HCT116 (cell line): Measurements from ENCODE around the gene COL18A1.

Experiments
- ATF3 ChIP-seq: IDR thresholded peaks from 2 replicates; pipeline ENCODE4 v1.6.1; 2012
- CTCF ChIP-seq, 3 experiments: fragments of 200-600 bp in 1 of 3; sonication (generic) in 1 of 3; IDR thresholded peaks in 2 of 3; conservative IDR thresholded peaks in 1 of 3; 2 replicates each; pipeline ENCODE4 v1.5.1; 2012 to 2017; ENCODE audit warnings: low read depth in 2 of 3, low read length in 2 of 3, antibody characterized with exemption in 1 of 3, borderline replicate concordance in 1 of 3, control low read depth in 1 of 3, mild to moderate bottlenecking in 1 of 3, mixed read lengths in 1 of 3, mixed run types in 1 of 3, moderate library complexity in 1 of 3; ENCODE audit not compliant: insufficient read depth in 1 of 3
- EGR1 ChIP-seq: IDR thresholded peaks from 2 replicates; pipeline ENCODE4 v1.6.1; 2012; ENCODE audit warnings: low read depth
- EZH2 ChIP-seq: fragments of 200-600 bp; sonication (generic); IDR thresholded peaks from 2 replicates; pipeline ENCODE4 v1.6.1; 2017; ENCODE audit warnings: antibody characterized with exemption, mixed run types
- EZH2phosphoT487 ChIP-seq: fragments of 200-600 bp; IDR thresholded peaks from 2 replicates; pipeline ENCODE4 v1.6.1; 2018; ENCODE audit warnings: antibody characterized with exemption, borderline replicate concordance
- MAX ChIP-seq: IDR thresholded peaks from 2 replicates; pipeline ENCODE4 v1.6.1; 2012
- POLR2A ChIP-seq: IDR thresholded peaks from 2 replicates; pipeline ENCODE4 v1.7.0; 2011; ENCODE audit warnings: borderline replicate concordance; ENCODE audit not compliant: insufficient read depth, insufficient read length; ENCODE audit errors: extremely low read depth
- POLR2AphosphoS5 ChIP-seq: IDR thresholded peaks from 2 replicates; pipeline ENCODE4 v1.6.1; 2011; ENCODE audit warnings: mild to moderate bottlenecking, low read depth, low read length, moderate library complexity
- RAD21 ChIP-seq: IDR thresholded peaks from 2 replicates; pipeline ENCODE4 v1.6.1; 2012; ENCODE audit warnings: low read depth, mild to moderate bottlenecking
- REST ChIP-seq: IDR thresholded peaks from 2 replicates; pipeline ENCODE4 v1.6.1; 2012; ENCODE audit warnings: low read depth
- SIN3A ChIP-seq: IDR thresholded peaks from 2 replicates; pipeline ENCODE4 v1.6.1; 2012; ENCODE audit warnings: low read depth
- TCF7L2 ChIP-seq: IDR thresholded peaks from 2 replicates; pipeline ENCODE4 v1.7.0; 2011; ENCODE audit warnings: borderline replicate concordance, inconsistent platforms; ENCODE audit not compliant: insufficient read depth, insufficient read length; ENCODE audit errors: extremely low read depth
- YY1 ChIP-seq: IDR thresholded peaks from 2 replicates; pipeline ENCODE4 v1.6.1; 2011; ENCODE audit warnings: low read length, low read depth, moderate library complexity, mild to moderate bottlenecking; ENCODE audit not compliant: insufficient replicate concordance; ENCODE audit errors: extremely low read depth
- ZFX ChIP-seq: fragments of 450-650 bp; IDR thresholded peaks from 2 replicates; pipeline ENCODE4 v1.6.1; 2017

GRCh38 chr21:45403825-45404729, 888 bp upstream of the COL18A1 start:
- no peak for TF ChIP-seq CTCF (IDR thresholded peaks at IDR 0.05 in 2 of 3, conservative IDR thresholded peaks at IDR 0.05 in 1 of 3; ENCODE audit: borderline replicate concordance in 1 of 3, insufficient read depth in 1 of 3, low read depth in 2 of 3, low read length in 2 of 3)
- TF ChIP-seq POLR2AphosphoS5: no peak
- no peak for TF ChIP-seq RAD21
- TF ChIP-seq POLR2A: no peak
- no peak for TF ChIP-seq MAX
- no peak for TF ChIP-seq ATF3
- no peak for TF ChIP-seq EGR1
- TF ChIP-seq EZH2: no peak
- TF ChIP-seq ZFX: no peak
- no peak for TF ChIP-seq YY1
- TF ChIP-seq TCF7L2: no peak
- no peak for TF ChIP-seq REST
- TF ChIP-seq EZH2phosphoT487: no peak
- TF ChIP-seq SIN3A: no peak
